GM20000 (cell line): ENCODE data around the gene KCTD2.

Source experiments
- DNase-seq: peaks from one replicate; pipeline ENCODE4 v3.0.0; 2012; ENCODE audit warnings: low spot score
- CTCF ChIP-seq: IDR thresholded peaks from 2 replicates; pipeline ENCODE4 v1.5.1; 2012; ENCODE audit warnings: mild to moderate bottlenecking, control low read depth; ENCODE audit errors: extremely low read depth, missing control alignments

The KCTD2 gene

GRCh38 chr17:75011401-75012095, 35.5 kb upstream of the KCTD2 start:
- TF ChIP-seq CTCF = no peak
- peak; percentile 11 for DNase-seq

GRCh38 chr17:75012096-75012345, 35.0 kb upstream of the KCTD2 start:
- no peak for TF ChIP-seq CTCF
- DNase-seq = no peak

GRCh38 chr17:75012346-75013091, 34.5 kb upstream of the KCTD2 start, which contains the start of gene MRPL58:
MRPL58 (plus strand) TSS chr17:75012670; CDS start chr17:75012687, 17 bp downstream.
- peak; percentile 93 for DNase-seq
- peak; percentile 21 for TF ChIP-seq CTCF

- no peak for DNase-seq
These were observed 33.9 kb upstream of the KCTD2 start for GRCh38 chr17:75013092-75013559.

GRCh38 chr17:75019146-75019545, 27.9 kb upstream of the KCTD2 start:
- no peak for TF ChIP-seq CTCF
- DNase-seq = no peak

More at GRCh38 chr17:75013092-75013559, 33.9 kb upstream of the KCTD2 start:
- TF ChIP-seq CTCF = no peak

GRCh38 chr17:75019710-75020109, 27.3 kb upstream of the KCTD2 start:
- no peak for TF ChIP-seq CTCF
- no peak for DNase-seq

GRCh38 chr17:75020331-75021110, 26.5 kb upstream of the KCTD2 start:
- DNase-seq = no peak
- TF ChIP-seq CTCF = no peak
